ENCODE data around the gene DGAT2.

DNA sequence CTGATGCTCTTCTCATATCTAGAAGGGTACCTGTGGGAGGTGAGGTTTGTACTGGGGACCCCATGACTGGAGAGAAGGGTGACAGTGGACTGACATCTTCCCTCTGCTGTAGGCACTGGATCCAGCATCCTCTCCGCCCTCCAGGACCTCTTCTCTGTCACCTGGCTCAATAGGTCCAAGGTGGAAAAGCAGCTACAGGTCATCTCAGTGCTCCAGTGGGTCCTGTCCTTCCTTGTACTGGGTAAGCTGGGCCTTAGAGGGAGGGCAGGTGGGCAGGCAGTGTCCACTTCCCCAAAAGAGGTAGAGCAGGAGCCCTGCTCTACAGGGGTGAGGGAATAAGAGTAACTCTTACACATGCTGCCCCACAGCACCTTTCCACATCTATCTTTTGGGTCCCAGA is 15.9 kb downstream of the DGAT2 start:
- TF ChIP-seq POLR2A (IDR thresholded peaks at IDR 0.05) = no peak
- no peak for TF ChIP-seq CTCF (IDR thresholded peaks at IDR 0.05 in 4 of 5, conservative IDR thresholded peaks at IDR 0.05 in 1 of 5)

Data from gastrocnemius medialis (tissue), 4 donors.